Measurements from ENCODE around the gene OTUB1. TPM values are rescaled to one million over a fixed set of nuclear protein-coding genes. Genes with fewer than 3 reads are reported as not detected.

The OTUB1 gene
- total RNA-seq, 2 donors from 2014 or later: 87.7 to 95.1 TPM

DNA sequence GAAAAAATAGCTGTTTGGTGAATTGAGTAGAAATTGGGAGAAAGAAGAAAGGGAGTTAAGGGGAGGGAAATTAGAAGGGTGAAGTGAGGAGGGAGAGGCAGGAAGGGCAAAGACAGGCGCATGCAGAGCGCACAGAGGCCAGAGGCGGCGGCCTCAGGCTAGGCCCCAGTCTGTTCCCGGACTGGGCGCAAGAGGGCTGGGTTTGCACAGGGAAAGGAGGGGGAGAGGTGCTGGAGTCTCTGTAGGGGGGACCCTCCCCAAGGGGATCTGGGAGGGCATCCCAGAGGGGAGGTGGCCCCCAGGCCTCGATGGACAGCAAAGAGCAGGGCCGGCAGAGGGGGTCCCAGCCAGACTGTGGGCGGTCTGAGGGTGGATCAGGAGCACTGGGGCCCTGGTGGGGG is 48.2 kb downstream of the OTUB1 start:
- TF ChIP-seq, protein P1, sequence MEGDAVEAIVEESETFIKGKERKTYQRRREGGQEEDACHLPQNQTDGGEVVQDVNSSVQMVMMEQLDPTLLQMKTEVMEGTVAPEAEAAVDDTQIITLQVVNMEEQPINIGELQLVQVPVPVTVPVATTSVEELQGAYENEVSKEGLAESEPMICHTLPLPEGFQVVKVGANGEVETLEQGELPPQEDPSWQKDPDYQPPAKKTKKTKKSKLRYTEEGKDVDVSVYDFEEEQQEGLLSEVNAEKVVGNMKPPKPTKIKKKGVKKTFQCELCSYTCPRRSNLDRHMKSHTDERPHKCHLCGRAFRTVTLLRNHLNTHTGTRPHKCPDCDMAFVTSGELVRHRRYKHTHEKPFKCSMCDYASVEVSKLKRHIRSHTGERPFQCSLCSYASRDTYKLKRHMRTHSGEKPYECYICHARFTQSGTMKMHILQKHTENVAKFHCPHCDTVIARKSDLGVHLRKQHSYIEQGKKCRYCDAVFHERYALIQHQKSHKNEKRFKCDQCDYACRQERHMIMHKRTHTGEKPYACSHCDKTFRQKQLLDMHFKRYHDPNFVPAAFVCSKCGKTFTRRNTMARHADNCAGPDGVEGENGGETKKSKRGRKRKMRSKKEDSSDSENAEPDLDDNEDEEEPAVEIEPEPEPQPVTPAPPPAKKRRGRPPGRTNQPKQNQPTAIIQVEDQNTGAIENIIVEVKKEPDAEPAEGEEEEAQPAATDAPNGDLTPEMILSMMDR (conservative IDR thresholded peaks at IDR 0.05): peak; percentile 72
- peak overlapping the region; percentile 52 for H3K4me3 Mint-ChIP-seq
- no peak overlapping the region for H3K27ac Mint-ChIP-seq
- WGBS, 2 experiments (ENCODE audit: insufficient coverage in 1 of 2, insufficient read length in 1 of 2): 55 to 74% methylated on average over 6 to 9 of the region's 9 CpGs
- no peak overlapping the region for H3K4me3 ChIP-seq (ENCODE audit: low read length)
- peaks cover 74% of the 10 kb centered on the region for H3K27me3 ChIP-seq (ENCODE audit: control insufficient read depth, insufficient read depth, low read length, poor library complexity, severe bottlenecking)
- peaks cover 2% of the 10 kb centered on the region for H3K4me1 Mint-ChIP-seq
- no peaks in the 10 kb centered on the region for H3K9me3 ChIP-seq (ENCODE audit: control insufficient read depth, low read length)
- no peaks in the 10 kb centered on the region for H3K4me1 ChIP-seq (ENCODE audit: control insufficient read depth, insufficient read depth, low read length)
- no peaks in the 10 kb centered on the region for H3K36me3 Mint-ChIP-seq (ENCODE audit: low read depth)
- H3K9me3 Mint-ChIP-seq: no peaks in the 10 kb centered on the region
- H3K27me3 Mint-ChIP-seq (ENCODE audit: insufficient read depth): peaks cover 92% of the 10 kb centered on the region
- no peak overlapping the region for H3K27ac ChIP-seq (ENCODE audit: low read depth, low read length)
- no peaks in the 10 kb centered on the region for H3K36me3 ChIP-seq (ENCODE audit: control insufficient read depth, insufficient read depth, low read length)
- H3K9ac ChIP-seq (ENCODE audit: extremely low read depth, low read length, poor library complexity, severe bottlenecking): no peak overlapping the region
- DNase-seq: peak; percentile 81

- Mint-ChIP-seq H3K4me3 (peak overlapping the region; percentile 52), H3K36me3 (ENCODE audit: low read depth) (no peaks in the 10 kb centered on the region), H3K9me3 (no peaks in the 10 kb centered on the region), H3K27ac (no peak overlapping the region), H3K4me1 (peaks cover 2% of the 10 kb centered on the region), H3K27me3 (ENCODE audit: insufficient read depth) (peaks cover 92% of the 10 kb centered on the region)
- H3K27ac ChIP-seq (ENCODE audit: low read depth, low read length): no peak overlapping the region
- 51 to 56% methylated on average over 5 to 14 of the region's 17 CpGs for WGBS, 2 experiments (ENCODE audit: insufficient coverage in 1 of 2, insufficient read length in 1 of 2)
- H3K4me1 ChIP-seq (ENCODE audit: control insufficient read depth, insufficient read depth, low read length): no peaks in the 10 kb centered on the region
- H3K27me3 ChIP-seq (ENCODE audit: control insufficient read depth, insufficient read depth, low read length, poor library complexity, severe bottlenecking): peaks cover 76% of the 10 kb centered on the region
- DNase-seq: no peak
- TF ChIP-seq, protein P1 (conservative IDR thresholded peaks at IDR 0.05): no peak
- no peaks in the 10 kb centered on the region for H3K36me3 ChIP-seq (ENCODE audit: control insufficient read depth, insufficient read depth, low read length)
- H3K9me3 ChIP-seq (ENCODE audit: control insufficient read depth, low read length): no peaks in the 10 kb centered on the region
- no peak overlapping the region for H3K9ac ChIP-seq (ENCODE audit: extremely low read depth, low read length, poor library complexity, severe bottlenecking)
- H3K4me3 ChIP-seq (ENCODE audit: low read length): no peak overlapping the region
Observed at GRCh38 chr11:64035081-64035524, 48.9 kb downstream of the OTUB1 start.

GRCh38 chr11:64035576-64035975 is 49.3 kb downstream of the OTUB1 start, which contains the start of gene FLRT1:
Gene FLRT1 (plus strand): TSS chr11:64035931. CDS start chr11:64116268, 80,337 bp downstream.
- DNase-seq: no peak
- 0% methylated on average over 1 to 47 of the region's 64 CpGs for WGBS, 2 experiments (ENCODE audit: insufficient coverage in 1 of 2, insufficient read length in 1 of 2)
- H3K4me3 Mint-ChIP-seq: peak within 1 kb of the TSS; percentile 52

More at GRCh38 chr11:64035576-64035975, 49.3 kb downstream of the OTUB1 start, which contains the start of gene FLRT1:
- no peak within 1 kb of the TSS for H3K27ac Mint-ChIP-seq
- no peaks in the 10 kb centered on the region for H3K9me3 ChIP-seq (ENCODE audit: control insufficient read depth, low read length)
- no peaks in the 10 kb centered on the region for H3K4me1 ChIP-seq (ENCODE audit: control insufficient read depth, insufficient read depth, low read length)
- peaks cover 80% of the 10 kb centered on the region for H3K27me3 ChIP-seq (ENCODE audit: control insufficient read depth, insufficient read depth, low read length, poor library complexity, severe bottlenecking)
- TF ChIP-seq, protein P1 (conservative IDR thresholded peaks at IDR 0.05): no peak
- H3K27me3 Mint-ChIP-seq (ENCODE audit: insufficient read depth): peaks cover 92% of the 10 kb centered on the region
- no peaks in the 10 kb centered on the region for H3K9me3 Mint-ChIP-seq
- peaks cover 2% of the 10 kb centered on the region for H3K4me1 Mint-ChIP-seq
- no peak within 1 kb of the TSS for H3K9ac ChIP-seq (ENCODE audit: extremely low read depth, low read length, poor library complexity, severe bottlenecking)
- H3K36me3 Mint-ChIP-seq (ENCODE audit: low read depth): no peaks in the 10 kb centered on the region
- peak within 1 kb of the TSS; percentile 60 for H3K4me3 ChIP-seq (ENCODE audit: low read length)
- H3K36me3 ChIP-seq (ENCODE audit: control insufficient read depth, insufficient read depth, low read length): no peaks in the 10 kb centered on the region
- H3K27ac ChIP-seq (ENCODE audit: low read depth, low read length): no peak within 1 kb of the TSS
